ENCODE measurements around the gene OR7E24.
"Not testable (repeated sequence)": the region's sequence is repeated elsewhere in the genome, so short reads cannot be mapped to it uniquely, and the experiment has no call there.

The OR7E24 gene

GRCh38 chr19:9250630-9251029 lies at the start of gene OR7E24:
Gene OR7E24, plus strand, starts transcription at chr19:9250930. Its CDS starts 114 bp downstream, at chr19:9251044.
- H3K4me3 ChIP-seq = no peak within 1 kb of the TSS

DNA sequence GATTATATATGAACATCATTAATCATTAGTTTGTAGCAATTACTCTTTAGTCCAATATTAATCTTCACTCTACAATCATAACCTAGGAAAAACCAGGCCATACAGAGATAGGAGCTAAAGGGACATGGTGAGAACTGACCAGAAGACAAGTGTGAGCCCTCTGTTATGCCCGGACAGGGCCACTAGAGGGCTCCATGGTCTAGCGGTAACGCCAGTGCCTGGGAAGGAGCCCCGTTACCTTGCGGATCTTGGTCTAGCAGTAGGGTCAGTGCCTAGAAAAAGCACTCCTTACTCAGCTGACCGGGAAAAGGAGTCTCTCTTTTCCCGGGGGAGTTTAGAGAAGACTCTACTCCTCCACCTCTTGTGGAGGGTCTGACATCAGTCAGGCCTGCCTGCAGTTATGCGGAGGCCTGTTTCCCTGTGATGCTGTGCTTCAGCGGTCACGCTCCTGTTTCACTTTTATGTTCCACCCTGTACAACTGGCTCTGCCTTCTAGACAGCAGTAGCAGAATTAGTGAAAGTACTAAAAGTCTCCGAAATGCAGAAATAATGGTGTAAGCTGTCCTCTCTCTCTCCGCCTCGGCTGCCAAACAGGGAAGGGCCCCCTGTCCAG lies 45.1 kb upstream of the OR7E24 start:
- H3K4me3 ChIP-seq = peak overlapping the region in 3 of 7 experiments; percentile 3 to 16 (median 3)
- no peak overlapping the region for H3K27ac ChIP-seq

More at GRCh38 chr19:9250630-9251029, at the start of gene OR7E24:
- no peak within 1 kb of the TSS for H3K27ac ChIP-seq

GRCh38 chr19:9219489-9219888 lies 31.2 kb upstream of the OR7E24 start, which contains the start of gene OR7D4:
Gene OR7D4, minus strand, starts transcription at chr19:9219589. Its CDS starts 4,752 bp downstream, at chr19:9214837.
- H3K27ac ChIP-seq = no peak within 1 kb of the TSS
- no peak within 1 kb of the TSS for H3K4me3 ChIP-seq

DNA sequence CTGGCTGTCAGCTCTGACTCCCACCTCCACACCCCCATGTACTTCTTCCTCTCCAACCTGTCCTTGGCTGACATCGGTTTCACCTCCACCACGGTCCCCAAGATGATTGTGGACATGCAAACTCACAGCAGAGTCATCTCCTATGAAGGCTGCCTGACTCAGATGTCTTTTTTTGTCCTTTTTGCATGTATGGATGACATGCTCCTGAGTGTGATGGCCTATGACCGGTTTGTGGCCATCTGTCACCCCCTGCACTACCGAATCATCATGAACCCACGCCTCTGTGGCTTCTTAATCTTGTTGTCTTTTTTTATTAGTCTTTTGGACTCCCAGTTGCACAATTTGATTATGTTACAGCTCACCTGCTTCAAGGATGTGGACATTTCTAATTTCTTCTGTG lies 506 bp downstream of the OR7E24 start:
- Histone ChIP-seq H3K27ac (no peak overlapping the region), H3K4me3 (no peak overlapping the region)

GRCh38 chr19:9283485-9283884 lies 32.8 kb downstream of the OR7E24 start:
- peak overlapping the region in 3 of 7 experiments; percentile 18 to 29 (median 27) for H3K4me3 ChIP-seq
- H3K27ac ChIP-seq = not testable (repeated sequence)

DNA sequence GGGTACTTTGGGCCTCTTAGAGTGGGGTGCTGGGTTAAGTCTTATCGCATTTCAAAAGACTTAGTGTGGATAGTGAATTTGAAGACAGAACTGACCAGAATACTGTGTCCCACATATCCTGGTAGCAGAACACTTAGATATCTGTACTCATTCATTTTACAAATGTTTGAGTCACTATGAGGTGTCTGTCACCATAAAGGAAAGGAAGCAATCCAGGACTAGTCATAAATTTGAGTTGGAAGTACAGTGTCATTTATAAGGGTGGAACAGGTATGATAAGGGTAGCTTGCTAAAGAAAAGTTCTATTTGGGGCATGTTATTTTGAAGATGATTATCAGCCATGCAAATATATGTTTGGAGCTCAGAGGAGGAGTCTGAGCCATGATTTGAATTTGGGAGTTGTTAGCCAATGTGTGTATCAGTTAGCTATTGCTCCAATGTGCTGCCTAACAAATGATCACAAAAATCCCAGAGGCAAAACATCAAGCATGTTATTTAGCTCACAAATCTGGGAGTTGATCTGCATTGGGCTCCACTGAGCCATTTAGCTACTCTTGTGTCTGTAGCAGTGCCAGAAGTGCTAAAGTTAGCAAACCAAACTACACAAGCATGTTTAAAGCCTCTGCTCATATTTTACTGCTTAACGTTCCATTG lies 38.6 kb downstream of the OR7E24 start:
- Histone ChIP-seq H3K4me3 (no peak overlapping the region), H3K27ac (no peak overlapping the region)

GRCh38 chr19:9295411-9295849 lies 44.7 kb downstream of the OR7E24 start:
- Histone ChIP-seq H3K4me3 (no peak overlapping the region), H3K27ac (no peak overlapping the region)

DNA sequence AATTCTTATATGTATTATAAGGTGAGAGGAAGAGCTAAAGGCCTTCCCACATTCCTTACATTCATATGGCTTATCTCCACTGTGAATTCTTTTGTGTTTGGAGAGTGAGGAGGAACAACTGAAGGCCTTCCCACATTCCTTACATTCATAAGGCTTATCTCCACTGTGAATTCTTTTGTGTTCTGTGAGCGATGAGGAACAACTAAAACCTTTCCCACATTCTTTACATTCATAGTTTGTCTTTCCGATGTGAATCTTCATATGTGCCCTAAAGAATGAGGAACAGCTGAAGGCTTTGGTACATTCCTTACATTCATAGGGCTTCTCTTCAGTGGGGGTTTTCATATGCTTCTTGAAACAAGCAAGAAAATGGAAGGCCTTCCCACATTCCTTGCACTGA lies 45.6 kb downstream of the OR7E24 start:
- H3K4me3 ChIP-seq = no peak overlapping the region

More for the DNA sequence above, 45.6 kb downstream of the OR7E24 start:
- H3K27ac ChIP-seq = no peak overlapping the region
